CD4-positive, alpha-beta T cell treated with Interleukin-4 for 1 hour (primary cell): ENCODE data around the gene FAM171A2.
A peak's percentile ranks its signal among the peaks of the same experiment; 100 is the strongest.
"Not testable (repeated sequence)": the region's sequence is repeated elsewhere in the genome, so short reads cannot be mapped to it uniquely, and the experiment has no call there.

Experiments
- DNase-seq, 2 donors: peaks; one replicate each; pipeline ENCODE4 v3.0.0-alpha.2; 2020 to 2022

FAM171A2 gene

DNA sequence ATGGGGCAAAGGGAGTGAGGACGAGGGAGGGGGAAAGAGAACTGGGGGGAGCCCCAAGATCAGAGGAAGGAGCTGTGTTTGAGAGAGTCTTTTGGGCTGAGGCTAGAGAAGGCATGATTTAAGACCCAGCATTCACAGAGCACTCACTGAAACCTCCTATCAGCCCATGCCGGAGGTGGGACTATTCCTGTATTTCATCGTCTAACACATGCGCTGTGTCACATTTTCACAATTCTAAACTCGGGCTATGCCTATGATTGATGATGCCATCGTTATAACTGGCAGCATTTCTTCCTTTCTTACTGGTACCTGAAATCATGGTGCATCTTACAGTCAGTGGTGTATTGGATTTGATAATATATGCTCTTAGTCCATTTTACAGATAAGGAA lies 3.5 kb downstream of the FAM171A2 start:
- no peak for DNase-seq

DNA sequence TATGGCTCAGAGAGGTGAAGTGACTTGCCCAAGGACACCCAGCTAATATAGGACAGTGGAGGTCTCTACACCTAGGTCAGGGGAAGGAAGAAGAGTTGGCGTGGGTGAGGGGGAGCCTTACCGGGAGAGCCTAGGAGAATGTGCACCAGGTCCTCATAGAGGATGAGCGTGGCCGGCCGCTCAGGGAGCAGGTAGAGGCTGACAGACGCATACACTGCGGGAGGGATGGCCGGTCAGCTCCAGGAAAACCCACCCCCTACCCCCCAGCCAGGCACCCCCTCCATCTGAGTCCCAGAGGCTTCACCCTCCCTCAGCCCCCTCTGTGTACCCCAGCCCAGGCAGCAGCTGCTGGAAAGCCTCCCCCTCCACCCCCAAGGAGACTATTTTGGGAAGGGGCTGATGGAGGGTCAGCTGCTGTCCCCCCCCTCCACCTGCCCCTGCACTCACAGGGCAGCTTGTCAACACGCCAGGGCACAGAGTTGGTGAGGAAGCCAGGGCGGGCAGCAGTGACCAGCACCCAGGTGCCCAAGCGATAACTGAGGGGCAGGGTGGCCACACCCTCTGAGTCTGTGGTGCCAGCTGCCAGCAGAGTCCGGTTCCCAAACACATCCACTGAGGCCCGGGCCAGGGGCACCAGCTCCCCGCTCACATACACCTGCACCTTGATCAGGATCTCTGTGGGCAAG lies 4.1 kb downstream of the FAM171A2 start:
- no peak for DNase-seq

GRCh38 chr17:44359006-44359405 lies 4.6 kb downstream of the FAM171A2 start:
- no peak for DNase-seq

GRCh38 chr17:44358066-44358465 lies 5.6 kb downstream of the FAM171A2 start:
- no peak for DNase-seq

- DNase-seq: no peak
Observed at GRCh38 chr17:44356241-44356640, 7.4 kb downstream of the FAM171A2 start.

- no peak for DNase-seq
Observed at GRCh38 chr17:44355642-44356099, 8.0 kb downstream of the FAM171A2 start.

- peak; percentile 43 to 57 for DNase-seq
Observed at GRCh38 chr17:44354582-44355561, 8.8 kb downstream of the FAM171A2 start.

GRCh38 chr17:44353672-44354331 lies 9.9 kb downstream of the FAM171A2 start:
- no peak for DNase-seq

GRCh38 chr17:44352828-44353671 lies 10.6 kb downstream of the FAM171A2 start:
- no peak for DNase-seq

DNA sequence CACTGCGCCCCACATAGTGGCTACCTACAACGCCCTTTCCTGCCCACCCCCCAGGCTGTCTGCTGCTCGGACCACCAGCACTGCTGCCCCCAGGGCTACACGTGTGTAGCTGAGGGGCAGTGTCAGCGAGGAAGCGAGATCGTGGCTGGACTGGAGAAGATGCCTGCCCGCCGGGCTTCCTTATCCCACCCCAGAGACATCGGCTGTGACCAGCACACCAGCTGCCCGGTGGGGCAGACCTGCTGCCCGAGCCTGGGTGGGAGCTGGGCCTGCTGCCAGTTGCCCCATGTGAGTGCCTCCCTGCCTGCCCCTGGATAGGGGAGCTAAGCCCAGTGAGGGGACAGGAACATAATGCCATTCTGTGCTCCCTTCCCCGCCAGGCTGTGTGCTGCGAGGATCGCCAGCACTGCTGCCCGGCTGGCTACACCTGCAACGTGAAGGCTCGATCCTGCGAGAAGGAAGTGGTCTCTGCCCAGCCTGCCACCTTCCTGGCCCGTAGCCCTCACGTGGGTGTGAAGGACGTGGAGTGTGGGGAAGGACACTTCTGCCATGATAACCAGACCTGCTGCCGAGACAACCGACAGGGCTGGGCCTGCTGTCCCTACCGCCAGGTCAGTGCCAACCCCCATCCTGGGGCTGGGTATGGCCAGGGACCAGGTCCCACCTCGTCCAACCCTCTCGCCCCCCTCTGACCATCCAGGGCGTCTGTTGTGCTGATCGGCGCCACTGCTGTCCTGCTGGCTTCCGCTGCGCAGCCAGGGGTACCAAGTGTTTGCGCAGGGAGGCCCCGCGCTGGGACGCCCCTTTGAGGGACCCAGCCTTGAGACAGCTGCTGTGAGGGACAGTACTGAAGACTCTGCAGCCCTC lies 11.5 kb downstream of the FAM171A2 start:
- DNase-seq: no peak

GRCh38 chr17:44351464-44351863 lies 12.2 kb downstream of the FAM171A2 start:
- no peak for DNase-seq

DNA sequence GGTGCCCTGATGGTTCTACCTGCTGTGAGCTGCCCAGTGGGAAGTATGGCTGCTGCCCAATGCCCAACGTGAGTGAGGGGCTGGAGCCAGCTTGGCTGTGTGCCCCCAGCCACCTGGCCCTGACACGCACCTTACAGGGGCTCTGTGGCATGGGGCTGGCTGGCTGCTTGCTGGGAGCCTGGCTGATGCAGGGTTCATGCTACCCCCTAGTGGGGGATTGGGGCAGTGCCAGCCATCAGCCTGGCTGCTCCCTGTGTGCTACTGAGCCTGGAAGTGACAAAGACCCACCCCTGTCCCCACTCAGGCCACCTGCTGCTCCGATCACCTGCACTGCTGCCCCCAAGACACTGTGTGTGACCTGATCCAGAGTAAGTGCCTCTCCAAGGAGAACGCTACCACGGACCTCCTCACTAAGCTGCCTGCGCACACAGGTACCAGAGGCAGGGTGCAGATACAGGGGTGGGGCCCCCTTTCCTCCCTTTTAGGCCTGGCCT lies 12.9 kb downstream of the FAM171A2 start:
- peak; percentile 77 to 78 for DNase-seq

GRCh38 chr17:44349553-44350070 lies 14.0 kb downstream of the FAM171A2 start:
- no peak for DNase-seq

GRCh38 chr17:44348988-44349364 lies 14.7 kb downstream of the FAM171A2 start:
- DNase-seq: no peak

DNA sequence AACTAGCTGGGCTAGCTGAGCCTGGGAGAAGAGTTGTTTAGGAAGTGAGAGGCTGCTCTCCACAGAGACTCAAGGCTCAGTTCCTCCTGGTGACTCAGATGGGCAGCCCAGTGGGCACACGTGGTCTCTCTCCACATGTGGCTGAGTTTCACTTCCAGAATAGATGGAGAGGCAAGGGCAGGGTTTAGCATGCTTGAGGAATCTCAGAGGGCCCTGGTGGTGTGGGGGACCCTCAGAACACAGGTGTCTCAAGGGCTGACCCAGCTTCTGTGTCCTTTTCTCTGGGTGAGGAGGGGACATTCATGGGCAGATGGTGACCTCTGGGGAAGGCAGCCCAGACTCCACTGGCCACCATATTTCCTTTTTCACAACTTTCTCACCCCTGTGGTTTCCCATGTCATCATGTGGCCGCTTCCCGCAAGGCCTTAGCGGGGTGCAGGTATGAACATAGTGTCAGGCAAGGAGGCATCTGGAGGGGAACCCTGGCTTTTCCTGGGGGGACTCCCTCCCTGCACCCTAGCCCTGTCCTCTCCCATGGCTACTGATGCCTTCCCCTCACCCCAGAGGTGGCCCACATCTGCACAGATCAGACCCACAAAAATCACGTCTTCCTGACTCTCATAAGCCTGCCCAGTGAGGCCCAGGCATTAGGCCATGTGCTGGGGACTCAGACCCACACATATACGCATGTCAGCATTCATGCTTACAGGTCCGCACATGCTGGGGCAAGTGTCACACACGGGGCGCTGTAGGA lies 15.2 kb downstream of the FAM171A2 start:
- DNase-seq: peak; percentile 19 to 76

GRCh38 chr17:44347206-44348055 lies 16.2 kb downstream of the FAM171A2 start:
- not testable (repeated sequence) for DNase-seq

DNA sequence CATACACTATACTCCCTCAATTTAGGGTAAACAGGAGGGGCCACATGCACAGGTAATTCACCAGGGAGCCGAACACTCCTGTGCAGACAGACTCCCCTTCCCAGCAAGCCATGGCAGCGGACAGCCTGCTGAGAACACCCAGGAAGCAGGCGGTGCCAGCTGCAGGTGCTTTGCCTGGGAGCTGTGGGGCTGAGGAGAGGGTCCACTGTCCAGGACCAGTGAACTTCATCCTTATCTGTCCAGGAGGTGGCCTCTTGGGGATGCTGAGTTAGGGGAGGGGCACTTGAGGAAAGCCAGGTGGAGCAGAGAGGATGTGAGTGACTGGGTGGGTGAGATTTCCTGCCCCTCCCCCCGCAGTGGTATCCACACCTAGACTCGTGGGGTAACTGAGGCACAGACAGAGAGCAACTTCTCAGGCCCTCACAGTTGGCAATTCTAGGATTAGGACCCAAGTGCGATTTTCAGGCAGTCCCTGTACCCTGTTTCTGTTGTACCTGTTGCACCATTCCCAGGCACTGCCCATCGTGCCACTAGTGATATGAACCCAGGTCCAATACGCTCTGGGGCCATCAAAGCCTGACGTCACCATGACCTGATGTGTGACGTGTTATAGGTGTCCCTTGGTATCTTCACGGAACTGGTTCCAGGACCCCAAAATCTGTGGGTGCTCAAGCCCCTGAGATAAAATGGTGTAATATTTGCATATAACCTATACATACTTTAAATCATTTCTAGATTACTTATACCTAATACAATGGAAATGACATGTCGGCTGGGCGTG lies 17.4 kb downstream of the FAM171A2 start:
- DNase-seq: no peak

DNA sequence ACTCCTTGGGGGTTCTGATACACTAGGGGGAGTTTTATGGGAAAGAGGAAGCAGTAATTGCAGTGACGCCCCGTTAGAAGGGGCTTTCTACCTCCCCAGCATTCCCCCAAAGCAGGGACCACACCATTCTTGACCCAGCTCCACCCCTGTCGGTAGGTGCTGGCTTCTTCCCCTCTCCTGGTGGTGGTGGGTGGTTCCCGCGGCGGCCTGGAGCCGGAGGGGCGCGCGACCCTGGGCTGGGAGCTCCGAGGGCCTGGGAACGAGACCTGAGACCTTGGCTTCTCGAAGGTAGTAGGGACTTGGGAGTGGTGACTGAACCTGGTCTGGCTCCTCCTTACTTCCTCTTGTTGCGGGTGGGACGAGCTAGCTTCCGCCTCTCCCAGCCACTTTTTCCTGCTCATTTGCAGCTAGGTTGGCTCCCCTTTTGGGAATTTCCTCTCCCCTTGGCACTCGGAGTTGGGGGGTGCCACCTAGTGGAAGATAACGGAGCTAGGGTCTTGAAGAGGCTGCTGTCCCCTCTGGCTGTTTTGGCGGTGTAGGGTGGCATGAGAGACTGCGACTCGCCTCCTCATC lies 18.1 kb downstream of the FAM171A2 start:
- peak; percentile 59 to 61 for DNase-seq
